ENCODE data around the gene SIPA1L3. TPM values are rescaled to one million over a fixed set of nuclear protein-coding genes. Genes with fewer than 3 reads are reported as not detected.

Gene SIPA1L3
- total and polyA plus RNA-seq, 2 donors from 2014 or later, result 5.8 to 61.7 TPM

DNA sequence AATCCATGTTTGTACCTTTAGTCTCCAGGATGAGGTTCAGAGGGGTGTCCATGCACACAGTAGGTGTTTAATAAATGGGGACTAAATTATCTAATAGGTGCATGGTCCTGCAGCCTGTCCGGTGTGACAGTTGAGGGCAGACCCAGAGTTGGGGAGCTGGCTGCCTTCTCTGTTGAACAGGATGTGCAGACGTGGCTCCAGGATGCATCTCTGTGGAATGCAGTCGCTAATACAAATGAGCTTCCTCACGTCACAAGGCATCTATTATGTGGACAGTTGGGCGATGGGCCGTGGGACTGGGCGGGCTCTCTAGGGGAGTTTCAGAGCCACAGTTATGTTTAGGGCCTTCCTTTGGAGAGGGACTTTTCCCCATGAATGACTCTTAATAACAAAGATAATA, 71.0 kb downstream of the SIPA1L3 start:
- FAIRE-seq (no peak), DNase-seq (peak in 2 of 5 donors; percentile 30 to 60)
- intact Hi-C loops (cut with DNase I), result no loop called here
- Histone ChIP-seq H3K9ac (ENCODE audit: low read length in 3 of 3) (no peak overlapping the region), H3K4me1 (ENCODE audit: control insufficient read depth in 2 of 3, insufficient read depth in 2 of 3, low read depth in 1 of 3, low read length in 3 of 3) (peaks cover 0 to 24% (median 19%) of the 10 kb centered on the region in 3 donors), H3K9me3 (ENCODE audit: control insufficient read depth in 2 of 3, insufficient read depth in 1 of 3, low read length in 3 of 3) (no peaks in the 10 kb centered on the region), H3K36me3 (ENCODE audit: control insufficient read depth in 2 of 3, insufficient read depth in 3 of 3, low read length in 3 of 3) (no peaks in the 10 kb centered on the region), H3K27me3 (ENCODE audit: control insufficient read depth, insufficient read depth, low read length) (no peaks in the 10 kb centered on the region), H3K27ac (ENCODE audit: low read depth in 2 of 2, low read length in 2 of 2) (peak overlapping the region in 1 of 2 donors; percentile 61), H3K4me3 (ENCODE audit: low read length in 3 of 3) (no peak overlapping the region)
- TF ChIP-seq, protein P1, sequence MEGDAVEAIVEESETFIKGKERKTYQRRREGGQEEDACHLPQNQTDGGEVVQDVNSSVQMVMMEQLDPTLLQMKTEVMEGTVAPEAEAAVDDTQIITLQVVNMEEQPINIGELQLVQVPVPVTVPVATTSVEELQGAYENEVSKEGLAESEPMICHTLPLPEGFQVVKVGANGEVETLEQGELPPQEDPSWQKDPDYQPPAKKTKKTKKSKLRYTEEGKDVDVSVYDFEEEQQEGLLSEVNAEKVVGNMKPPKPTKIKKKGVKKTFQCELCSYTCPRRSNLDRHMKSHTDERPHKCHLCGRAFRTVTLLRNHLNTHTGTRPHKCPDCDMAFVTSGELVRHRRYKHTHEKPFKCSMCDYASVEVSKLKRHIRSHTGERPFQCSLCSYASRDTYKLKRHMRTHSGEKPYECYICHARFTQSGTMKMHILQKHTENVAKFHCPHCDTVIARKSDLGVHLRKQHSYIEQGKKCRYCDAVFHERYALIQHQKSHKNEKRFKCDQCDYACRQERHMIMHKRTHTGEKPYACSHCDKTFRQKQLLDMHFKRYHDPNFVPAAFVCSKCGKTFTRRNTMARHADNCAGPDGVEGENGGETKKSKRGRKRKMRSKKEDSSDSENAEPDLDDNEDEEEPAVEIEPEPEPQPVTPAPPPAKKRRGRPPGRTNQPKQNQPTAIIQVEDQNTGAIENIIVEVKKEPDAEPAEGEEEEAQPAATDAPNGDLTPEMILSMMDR (IDR thresholded peaks at IDR 0.05; ENCODE audit: borderline replicate concordance, extremely low read depth, insufficient read depth), result no peak

DNA sequence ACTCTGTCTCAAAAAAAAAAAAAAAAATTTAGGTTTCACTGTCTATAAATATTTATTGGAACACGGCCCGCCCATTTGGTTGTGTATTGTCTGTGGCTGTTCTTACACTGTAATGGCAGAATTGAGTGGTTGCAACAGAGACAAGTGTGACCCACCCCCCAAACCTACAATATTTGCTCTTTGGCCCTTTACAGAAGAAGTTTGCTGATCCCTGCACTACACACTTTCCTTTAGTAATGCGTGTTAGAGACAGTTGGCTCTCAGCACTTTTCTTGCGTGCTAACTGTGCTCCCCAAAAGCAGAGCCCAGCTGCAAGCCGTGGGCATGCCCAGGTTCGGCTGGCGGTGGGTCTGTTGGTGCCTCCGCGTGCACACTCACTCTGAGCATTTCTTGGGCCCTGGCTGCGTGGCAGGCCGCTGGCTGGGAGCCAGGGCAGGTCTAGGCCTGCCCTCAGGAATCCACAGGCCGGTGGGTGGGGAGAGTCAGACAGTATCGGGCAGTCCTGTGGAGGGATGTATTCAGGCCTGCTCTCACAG, 72.6 kb downstream of the SIPA1L3 start:
- DNase-seq (peak in 1 of 5 donors; percentile 42), FAIRE-seq (no peak)
- no peaks in the 10 kb centered on the region for H3K9me3 ChIP-seq (ENCODE audit: control insufficient read depth in 2 of 3, insufficient read depth in 1 of 3, low read length in 3 of 3)
- no peaks in the 10 kb centered on the region for H3K27me3 ChIP-seq (ENCODE audit: control insufficient read depth, insufficient read depth, low read length)
- intact Hi-C loops (cut with DNase I), result no loop called here
- H3K4me1 ChIP-seq (ENCODE audit: control insufficient read depth in 2 of 3, insufficient read depth in 2 of 3, low read depth in 1 of 3, low read length in 3 of 3), result peaks cover 0 to 24% (median 19%) of the 10 kb centered on the region in 3 donors
- no peaks in the 10 kb centered on the region for H3K36me3 ChIP-seq (ENCODE audit: control insufficient read depth in 2 of 3, insufficient read depth in 3 of 3, low read length in 3 of 3)
- H3K4me3 ChIP-seq (ENCODE audit: low read length in 3 of 3), result no peak overlapping the region
- peak overlapping the region in 1 of 3 donors; percentile 43 for H3K9ac ChIP-seq (ENCODE audit: low read length in 3 of 3)
- TF ChIP-seq, protein P1 (IDR thresholded peaks at IDR 0.05; ENCODE audit: borderline replicate concordance, extremely low read depth, insufficient read depth), result no peak
- peak overlapping the region; percentile 52 to 68 for H3K27ac ChIP-seq (ENCODE audit: low read depth in 2 of 2, low read length in 2 of 2)

DNA sequence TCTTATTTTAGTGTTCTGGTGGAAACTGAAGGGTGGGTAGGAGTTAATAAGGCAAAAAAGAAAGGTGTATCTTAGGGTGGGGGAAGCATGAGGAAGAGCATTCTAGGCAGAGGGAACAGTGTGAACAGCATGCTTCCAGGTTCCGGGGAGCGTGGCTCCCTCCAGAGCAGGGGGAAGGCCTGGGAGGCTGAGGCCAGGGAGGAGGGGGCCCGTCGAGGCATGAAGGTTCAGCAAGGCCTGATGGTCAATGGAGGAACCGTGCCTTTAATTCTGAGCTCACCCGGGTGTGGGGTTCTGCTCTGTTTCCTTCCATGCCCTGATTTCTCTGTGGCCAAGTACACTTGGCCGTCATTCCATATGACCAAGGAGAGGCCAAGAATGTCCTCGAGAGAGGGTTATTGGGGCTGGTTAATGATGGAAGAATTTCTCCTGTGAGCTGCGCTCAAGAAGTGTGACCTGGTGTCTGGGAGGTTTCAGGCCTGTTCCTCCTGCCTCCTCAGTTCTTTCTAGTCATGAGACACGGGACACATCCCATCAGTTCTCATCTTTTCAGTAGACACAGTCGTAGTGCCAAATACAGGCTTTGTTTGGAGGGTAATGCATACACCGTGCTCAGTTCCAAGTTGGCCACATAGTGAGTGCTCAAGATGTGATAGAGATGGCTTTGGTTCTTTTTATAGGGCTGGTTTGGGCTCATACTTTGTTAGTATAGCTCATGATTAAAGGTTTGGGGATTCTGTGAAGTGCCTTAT, 73.6 kb downstream of the SIPA1L3 start:
- no peaks in the 10 kb centered on the region for H3K27me3 ChIP-seq (ENCODE audit: control insufficient read depth, insufficient read depth, low read length)
- H3K4me3 ChIP-seq (ENCODE audit: low read length in 3 of 3), result peak overlapping the region in 2 of 3 donors; percentile 11 to 19
- H3K9ac ChIP-seq (ENCODE audit: low read length in 3 of 3), result no peak overlapping the region
- intact Hi-C loops (cut with DNase I), result no loop called here
- FAIRE-seq (no peak), DNase-seq (peak in 2 of 5 donors; percentile 71 to 83)
- peaks cover 0 to 24% (median 19%) of the 10 kb centered on the region in 3 donors for H3K4me1 ChIP-seq (ENCODE audit: control insufficient read depth in 2 of 3, insufficient read depth in 2 of 3, low read depth in 1 of 3, low read length in 3 of 3)
- H3K36me3 ChIP-seq (ENCODE audit: control insufficient read depth in 2 of 3, insufficient read depth in 3 of 3, low read length in 3 of 3), result no peaks in the 10 kb centered on the region
- peak overlapping the region; percentile 65 to 68 for H3K27ac ChIP-seq (ENCODE audit: low read depth in 2 of 2, low read length in 2 of 2)
- TF ChIP-seq, protein P1 (IDR thresholded peaks at IDR 0.05; ENCODE audit: borderline replicate concordance, extremely low read depth, insufficient read depth), result no peak
- H3K9me3 ChIP-seq (ENCODE audit: control insufficient read depth in 2 of 3, insufficient read depth in 1 of 3, low read length in 3 of 3), result no peaks in the 10 kb centered on the region
